H1 (cell line): ENCODE data around the gene INF2. TPM values are rescaled to one million over a fixed set of nuclear protein-coding genes. Genes with fewer than 3 reads are reported as not detected.
"Not testable (repeated sequence)": the region's sequence is repeated elsewhere in the genome, so short reads cannot be mapped to it uniquely, and the experiment has no call there.

ENCODE experiments used
- CTCF ChIA-PET: fragments of 300-600 bp; sonication (Branson Sonifier 250); formaldehyde crosslinking; loops from one replicate; lab custom pipeline; 2021; ENCODE audit not compliant: partially characterized antibody; lab: Charles Lee
- POLR2A ChIA-PET: fragments of 300-600 bp; sonication (Branson Sonifier 250); formaldehyde crosslinking; loops from one replicate; lab custom pipeline; 2021; ENCODE audit warnings: inconsistent platforms; ENCODE audit not compliant: partially characterized antibody; lab: Charles Lee
- DNase-seq, 2 experiments: peaks; one replicate each; pipeline versions ENCODE4 v3.0.0 to v3.0.0-alpha.2; 2010 to 2022; ENCODE audit warnings: low spot score in 2 of 2, low read depth in 1 of 2, mixed read lengths in 1 of 2
- FAIRE-seq: peaks from 2 replicates; lab custom pipeline; 2011; peaks lifted over from hg19 to GRCh38; lab: Jason Lieb, UNC
- H2AFZ ChIP-seq: 2 replicates; pipeline ENCODE4 v1.8.1; 2012; ENCODE audit warnings: low read length, inconsistent platforms
- H2AK5ac ChIP-seq: 2 replicates; pipeline ENCODE4 v1.6.1; 2013; ENCODE audit warnings: low read depth, low read length
- H2BK120ac ChIP-seq: replicated peaks from 2 replicates; pipeline ENCODE3; 2013; ENCODE audit warnings: low read depth, low read length, inconsistent platforms
- H2BK12ac ChIP-seq: 2 replicates; pipeline ENCODE4 v1.6.1; 2013; ENCODE audit warnings: low read depth, low read length
- H2BK15ac ChIP-seq: 2 replicates; pipeline ENCODE4 v1.6.1; 2013; ENCODE audit warnings: low read length
- H2BK20ac ChIP-seq: 2 replicates; pipeline ENCODE4 v1.6.1; 2013; ENCODE audit warnings: low read length
- H2BK5ac ChIP-seq: 2 replicates; pipeline ENCODE4 v1.6.1; 2013; ENCODE audit warnings: low read depth, low read length
- H3K14ac ChIP-seq: 2 replicates; pipeline ENCODE4 v1.6.1; 2013; ENCODE audit warnings: inconsistent platforms; ENCODE audit not compliant: insufficient read length
- H3K18ac ChIP-seq: 2 replicates; pipeline ENCODE4 v1.6.1; 2013; ENCODE audit warnings: low read length; ENCODE audit errors: extremely low read depth
- H3K23ac ChIP-seq: 2 replicates; pipeline ENCODE4 v1.6.1; 2013; ENCODE audit warnings: inconsistent platforms; ENCODE audit not compliant: insufficient read length
- H3K23me2 ChIP-seq: 2 replicates; pipeline ENCODE4 v1.6.1; 2013; ENCODE audit warnings: low read depth, low read length
- H3K27ac ChIP-seq: 2 replicates; pipeline ENCODE4 v1.6.1; 2011; ENCODE audit warnings: low read depth, low read length, inconsistent platforms
- H3K27me3 ChIP-seq, 4 experiments: replicated peaks in 1 of 4; 1 replicate in 1 of 4; 2 replicates in 3 of 4; pipeline versions ENCODE4 v1.6.1 to v1.8.1; 2011 to 2013; ENCODE audit warnings: low read length in 3 of 4, mild to moderate bottlenecking in 3 of 4, inconsistent platforms in 2 of 4, mixed read lengths in 2 of 4, moderate library complexity in 1 of 4; ENCODE audit not compliant: control insufficient read depth in 3 of 4, insufficient read depth in 3 of 4; ENCODE audit errors: extremely low read depth in 1 of 4
- H3K36me3 ChIP-seq, 4 experiments: 2 replicates each; pipeline versions ENCODE4 v1.6.1 to v1.8.1; 2011 to 2013; ENCODE audit warnings: mild to moderate bottlenecking in 4 of 4, low read length in 3 of 4, moderate library complexity in 2 of 4, control low read depth in 1 of 4, inconsistent platforms in 1 of 4; ENCODE audit not compliant: insufficient read depth in 4 of 4, control insufficient read depth in 2 of 4
- H3K4ac ChIP-seq: replicated peaks from 2 replicates; pipeline ENCODE3; 2013; ENCODE audit warnings: low read length, low read depth, mixed read lengths, inconsistent platforms; ENCODE audit not compliant: insufficient read length
- H3K4me1 ChIP-seq, 4 experiments: replicated peaks in 1 of 4; 1 replicate in 1 of 4; 2 replicates in 3 of 4; pipeline versions ENCODE4 v1.6.1 to v1.8.1; 2011 to 2013; ENCODE audit warnings: low read length in 3 of 4, inconsistent platforms in 2 of 4, mixed read lengths in 1 of 4; ENCODE audit not compliant: insufficient read depth in 4 of 4, control insufficient read depth in 3 of 4
- H3K4me2 ChIP-seq, 2 experiments: 2 replicates each; pipeline versions ENCODE4 v1.6.1 to v1.8.1; 2011 to 2013; ENCODE audit warnings: low read depth in 2 of 2, low read length in 2 of 2, control low read depth in 1 of 2, inconsistent platforms in 1 of 2, mild to moderate bottlenecking in 1 of 2; ENCODE audit not compliant: insufficient read depth in 1 of 2
- H3K4me3 ChIP-seq, 4 experiments: fragments of 200-600, 300-600 bp in 1 of 4; sonication (generic), shearing (Covaris generic), sonication (Bioruptor Twin) in 1 of 4; 2 replicates each; pipeline versions ENCODE4 v1.5.1 to v1.8.1; 2011 to 2016; ENCODE audit warnings: low read length in 4 of 4, low read depth in 3 of 4, control low read depth in 2 of 4, inconsistent platforms in 2 of 4, mild to moderate bottlenecking in 2 of 4, mixed read lengths in 1 of 4, moderate library complexity in 1 of 4; ENCODE audit not compliant: insufficient read depth in 2 of 4; ENCODE audit errors: extremely low read depth in 1 of 4
- H3K56ac ChIP-seq: replicated peaks from 2 replicates; pipeline ENCODE3; 2013; ENCODE audit warnings: low read depth, mild to moderate bottlenecking, mixed read lengths, low read length, inconsistent platforms; ENCODE audit not compliant: insufficient read length
- H3K79me1 ChIP-seq: 2 replicates; pipeline ENCODE4 v1.6.1; 2013; ENCODE audit warnings: low read depth, low read length, control low read depth
- H3K79me2 ChIP-seq, 2 experiments: 2 replicates each; pipeline versions ENCODE4 v1.6.1 to v1.8.1; 2012 to 2013; ENCODE audit warnings: low read length in 2 of 2, mild to moderate bottlenecking in 2 of 2, inconsistent platforms in 1 of 2; ENCODE audit not compliant: insufficient read depth in 2 of 2, control insufficient read depth in 1 of 2
- H3K9ac ChIP-seq, 4 experiments: replicated peaks in 1 of 4; 1 replicate in 1 of 4; 2 replicates in 3 of 4; pipeline versions ENCODE4 v1.6.1 to v1.8.1; 2011 to 2013; ENCODE audit warnings: low read depth in 3 of 4, low read length in 3 of 4, control low read depth in 2 of 4, mild to moderate bottlenecking in 2 of 4, moderate library complexity in 2 of 4, inconsistent platforms in 1 of 4; ENCODE audit errors: extremely low read depth in 1 of 4
- H3K9me3 ChIP-seq, 2 experiments: 2 replicates each; pipeline versions ENCODE4 v1.6.1 to v1.8.1; 2012 to 2013; ENCODE audit warnings: mild to moderate bottlenecking in 2 of 2, moderate library complexity in 2 of 2, control low read depth in 1 of 2, inconsistent platforms in 1 of 2, low read depth in 1 of 2, low read length in 1 of 2, mixed read lengths in 1 of 2; ENCODE audit not compliant: insufficient read depth in 2 of 2
- H4K20me1 ChIP-seq, 2 experiments: replicated peaks in 1 of 2; 2 replicates each; pipeline versions ENCODE3 to v1.8.1; 2011 to 2013; ENCODE audit warnings: inconsistent platforms in 2 of 2, low read length in 2 of 2, mild to moderate bottlenecking in 1 of 2; ENCODE audit not compliant: insufficient read depth in 2 of 2, control insufficient read depth in 1 of 2
- H4K5ac ChIP-seq: 2 replicates; pipeline ENCODE4 v1.6.1; 2013; ENCODE audit warnings: low read length, low read depth, mixed read lengths, inconsistent platforms; ENCODE audit not compliant: insufficient read length
- H4K8ac ChIP-seq: 2 replicates; pipeline ENCODE4 v1.8.0; 2013; ENCODE audit warnings: mild to moderate bottlenecking, moderate library complexity, low read length, inconsistent platforms; ENCODE audit not compliant: insufficient read depth; ENCODE audit errors: extremely low read depth
- H4K91ac ChIP-seq: replicated peaks from 2 replicates; pipeline ENCODE3; 2013; ENCODE audit warnings: low read length, mixed read lengths, inconsistent platforms; ENCODE audit not compliant: insufficient read length
- RAD21 ChIP-seq, 2 experiments: IDR thresholded peaks in 1 of 2; conservative IDR thresholded peaks in 1 of 2; 2 replicates each; pipeline ENCODE4 v1.6.1; 2011; ENCODE audit warnings: low read depth in 2 of 2, low read length in 2 of 2, improper control_type of control experiment in 1 of 2, inconsistent platforms in 1 of 2, mild to moderate bottlenecking in 1 of 2, moderate library complexity in 1 of 2
- WGBS, 2 experiments: shearing (Covaris generic) in 1 of 2; methylation state at CpG; one replicate each; pipeline versions ENCODE4 v1.1.6 to v1.1.7; 2013 to 2015; ENCODE audit warnings: low lambda C conversion rate in 2 of 2, mixed read lengths in 2 of 2, inconsistent platforms in 1 of 2, low coverage in 1 of 2, missing lambda C conversion rate in 1 of 2; ENCODE audit not compliant: insufficient replicate concordance in 2 of 2, insufficient coverage in 1 of 2, insufficient read length in 1 of 2; ENCODE audit errors: extremely low coverage in 1 of 2, missing lambda C conversion rate in 1 of 2; 5-methylcytosine and 5-hydroxymethylcytosine counted together
- polyA plus RNA-seq, 7 experiments: library from polyadenylated mRNA; depleted of rRNA in 3 of 7; stranded (reverse) in 5 of 7; unstranded in 2 of 7; fragments of >200 nt in 5 of 7; fragments of 200-250 nt in 2 of 7; gene quantifications; 1 replicate in 5 of 7; 2 replicates in 1 of 7; 4 replicates in 1 of 7; pipeline versions ENCODE4 v1.2.1 to v1.2.3, GENCODE V29; 2011 to 2013; ENCODE audit warnings: missing spikeins in 2 of 7, mixed read lengths in 2 of 7
- total RNA-seq: library from RNA; stranded (reverse); fragmentation: NEBNext Ultra II Directional; extraction: Animal tissue kit (Norgen Biotek cat#: 25700); gene quantifications from 2 replicates; pipeline ENCODE4 v1.2.1, GENCODE V29; 2021
- TF ChIP-seq, protein P1 (sequence below): IDR thresholded peaks from 2 replicates; pipeline ENCODE4 v1.6.1; 2012; ENCODE audit warnings: inconsistent platforms

Gene INF2
- total and polyA plus RNA-seq, 2 of the 8 experiments (the other 6 are each of a cell fraction or from before 2014, with no cell fraction given) = 29.1 to 59.5 TPM

DNA sequence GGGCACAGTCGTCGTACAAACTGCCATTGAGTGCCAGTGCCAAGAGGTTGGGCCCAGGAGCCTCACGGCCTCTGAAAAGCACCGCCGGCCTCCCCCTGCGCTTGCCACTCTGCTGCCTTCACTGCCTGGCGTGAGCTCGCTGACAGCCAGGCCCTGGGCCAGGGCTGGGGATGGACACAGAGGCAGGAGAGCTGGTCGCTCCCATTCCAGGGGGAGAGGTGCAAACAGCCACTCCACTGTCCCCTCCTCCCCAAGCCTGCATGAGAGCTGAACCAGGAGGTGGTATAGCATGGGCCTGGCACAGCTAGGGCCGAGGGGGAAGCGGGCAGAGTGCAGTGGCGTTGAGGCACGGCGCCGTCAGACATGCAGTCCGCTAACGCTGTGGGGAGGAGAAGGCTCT, 39.2 kb downstream of the INF2 start (continued):
- TF ChIP-seq RAD21 (IDR thresholded peaks at IDR 0.05 in 1 of 2, conservative IDR thresholded peaks at IDR 0.05 in 1 of 2; ENCODE audit: low read depth in 2 of 2, low read length in 2 of 2) = no peak
- TF ChIP-seq, protein P1, sequence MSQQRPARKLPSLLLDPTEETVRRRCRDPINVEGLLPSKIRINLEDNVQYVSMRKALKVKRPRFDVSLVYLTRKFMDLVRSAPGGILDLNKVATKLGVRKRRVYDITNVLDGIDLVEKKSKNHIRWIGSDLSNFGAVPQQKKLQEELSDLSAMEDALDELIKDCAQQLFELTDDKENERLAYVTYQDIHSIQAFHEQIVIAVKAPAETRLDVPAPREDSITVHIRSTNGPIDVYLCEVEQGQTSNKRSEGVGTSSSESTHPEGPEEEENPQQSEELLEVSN = no peak

DNA sequence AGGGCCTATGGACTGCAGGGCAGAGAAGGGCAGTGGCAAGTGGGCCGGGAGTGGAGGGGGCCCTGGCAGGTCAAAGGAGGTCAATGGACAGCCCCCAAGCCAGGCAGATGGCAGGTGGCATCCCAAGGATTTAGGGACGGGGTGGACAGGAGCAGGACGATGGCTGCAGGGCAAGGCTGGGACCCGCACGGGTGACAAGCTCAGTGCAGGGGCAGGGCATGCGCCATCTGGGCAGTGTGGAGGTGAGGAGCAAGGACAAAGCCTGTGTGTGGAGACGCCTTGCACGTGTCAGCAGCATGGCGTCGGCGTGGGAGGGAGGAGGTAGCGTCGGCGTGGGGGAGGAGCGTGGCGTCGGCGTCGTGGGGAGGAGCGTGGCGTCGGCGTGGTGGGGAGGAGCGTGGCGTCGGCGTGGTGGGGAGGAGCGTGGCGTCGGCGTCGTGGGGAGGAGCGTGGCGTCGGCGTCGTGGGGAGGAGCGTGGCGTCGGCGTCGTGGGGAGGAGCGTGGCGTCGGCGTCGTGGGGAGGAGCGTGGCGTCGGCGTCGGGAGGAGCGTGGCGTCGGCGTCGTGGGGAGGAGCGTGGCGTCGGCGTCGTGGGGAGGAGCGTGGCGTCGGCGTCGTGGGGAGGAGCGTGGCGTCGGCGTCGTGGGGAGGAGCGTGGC, 39.9 kb downstream of the INF2 start:
- not testable (repeated sequence) for FAIRE-seq, H3K4ac ChIP-seq, H3K79me1 ChIP-seq, DNase-seq, H3K4me2 ChIP-seq, H2AK5ac ChIP-seq, H3K23me2 ChIP-seq, H2AFZ ChIP-seq, H3K9ac ChIP-seq, H2BK20ac ChIP-seq, H2BK15ac ChIP-seq, H4K20me1 ChIP-seq, H3K23ac ChIP-seq, H3K14ac ChIP-seq, H2BK12ac ChIP-seq, H2BK5ac ChIP-seq, H4K5ac ChIP-seq, H3K9me3 ChIP-seq, H3K56ac ChIP-seq, H3K36me3 ChIP-seq, H2BK120ac ChIP-seq, H3K4me3 ChIP-seq, H3K27ac ChIP-seq, H4K91ac ChIP-seq, H4K8ac ChIP-seq, H3K27me3 ChIP-seq, H3K18ac ChIP-seq, H3K79me2 ChIP-seq
- 92% methylated on average over 18 of the region's 73 CpGs; no CpG with 5 or more reads in 1 of the 2 experiments for WGBS, 2 experiments
- ChIA-PET CTCF (interaction anchor here (0.6 to 1.5 kb wide), 7 partner anchors 9 to 71 kb away, joined by 3 to 7 read pairs (median 3); no protein-coding TSS in a partner anchor), POLR2A (interaction anchor here (0.7 kb wide), 1 partner anchor 25 kb away, joined by 3 read pairs; no protein-coding TSS in a partner anchor)
- peaks cover 0 to 12% (median 8%) of the 10 kb centered on the region in 4 experiments; a peak in 6 of 7 replicates for H3K4me1 ChIP-seq
